ENCODE results near the gene CBL.
A peak's percentile ranks its signal among the peaks of the same experiment; 100 is the strongest.

The CBL gene

DNA sequence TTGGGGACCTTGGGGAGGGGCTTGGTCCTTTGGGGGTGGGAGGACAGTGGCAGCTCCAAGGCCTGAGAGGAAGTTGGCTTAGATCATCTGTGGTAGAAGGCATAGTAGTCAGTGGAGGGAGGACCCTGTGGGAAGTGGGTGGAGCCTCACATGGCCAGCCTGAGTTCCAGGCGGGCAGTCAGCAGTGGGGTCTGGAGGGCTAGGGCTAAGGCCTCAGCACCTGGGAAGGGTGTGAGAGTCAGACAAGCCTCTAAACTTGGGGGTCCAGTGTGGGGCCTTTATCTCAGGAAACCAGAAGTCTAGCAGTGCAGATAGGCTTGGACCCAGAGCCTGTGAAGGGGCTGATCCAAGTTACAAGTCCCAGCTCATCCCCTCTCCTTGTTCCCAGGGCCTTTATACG lies 33.6 kb upstream of the CBL start:
- TF ChIP-seq CTCF (IDR thresholded peaks at IDR 0.05; ENCODE audit: low read depth, low read length) (no peak), MYC (IDR thresholded peaks at IDR 0.05; ENCODE audit: low read depth, low read length) (no peak), POLR2A (IDR thresholded peaks at IDR 0.05; ENCODE audit: extremely low read depth, insufficient read length) (no peak)
- TF ChIP-seq, protein P1, sequence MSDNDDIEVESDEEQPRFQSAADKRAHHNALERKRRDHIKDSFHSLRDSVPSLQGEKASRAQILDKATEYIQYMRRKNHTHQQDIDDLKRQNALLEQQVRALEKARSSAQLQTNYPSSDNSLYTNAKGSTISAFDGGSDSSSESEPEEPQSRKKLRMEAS (IDR thresholded peaks at IDR 0.05; ENCODE audit: low read depth, low read length), result no peak
- peak; percentile 77 for DNase-seq (ENCODE audit: low read depth)
- H3K4me3 ChIP-seq (ENCODE audit: low read depth, low read length), result no peak overlapping the region

DNA sequence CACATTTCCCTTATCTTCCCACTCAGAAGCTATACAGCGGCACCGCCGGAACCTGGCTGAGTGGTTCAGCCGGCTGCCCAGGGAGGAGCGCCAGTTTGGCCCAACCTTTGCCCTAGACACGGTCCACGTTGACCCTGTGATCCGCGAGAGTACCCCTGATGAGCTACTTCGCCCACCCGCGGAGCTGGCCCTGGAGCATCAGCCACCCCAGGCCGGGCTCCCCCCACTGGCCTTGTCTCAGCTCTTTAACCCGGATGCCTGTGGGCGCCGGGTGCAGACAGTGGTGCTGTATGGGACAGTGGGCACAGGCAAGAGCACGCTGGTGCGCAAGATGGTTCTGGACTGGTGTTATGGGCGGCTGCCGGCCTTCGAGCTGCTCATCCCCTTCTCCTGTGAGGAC lies 32.7 kb upstream of the CBL start:
- TF ChIP-seq, protein P1 (IDR thresholded peaks at IDR 0.05; ENCODE audit: low read depth, low read length), result no peak
- TF ChIP-seq CTCF (IDR thresholded peaks at IDR 0.05; ENCODE audit: low read depth, low read length) (no peak), POLR2A (IDR thresholded peaks at IDR 0.05; ENCODE audit: extremely low read depth, insufficient read length) (no peak), MYC (IDR thresholded peaks at IDR 0.05; ENCODE audit: low read depth, low read length) (no peak)
- DNase-seq (ENCODE audit: low read depth), result no peak
- no peak overlapping the region for H3K4me3 ChIP-seq (ENCODE audit: low read depth, low read length)

GRCh38 chr11:119175493-119176077 lies 30.6 kb upstream of the CBL start:
- H3K4me3 ChIP-seq (ENCODE audit: low read depth, low read length), result no peak overlapping the region
- DNase-seq (ENCODE audit: low read depth), result no peak
- TF ChIP-seq CTCF (IDR thresholded peaks at IDR 0.05; ENCODE audit: low read depth, low read length) (no peak), POLR2A (IDR thresholded peaks at IDR 0.05; ENCODE audit: extremely low read depth, insufficient read length) (no peak), MYC (IDR thresholded peaks at IDR 0.05; ENCODE audit: low read depth, low read length) (no peak)
- TF ChIP-seq, protein P1 (IDR thresholded peaks at IDR 0.05; ENCODE audit: low read depth, low read length), result no peak

DNA sequence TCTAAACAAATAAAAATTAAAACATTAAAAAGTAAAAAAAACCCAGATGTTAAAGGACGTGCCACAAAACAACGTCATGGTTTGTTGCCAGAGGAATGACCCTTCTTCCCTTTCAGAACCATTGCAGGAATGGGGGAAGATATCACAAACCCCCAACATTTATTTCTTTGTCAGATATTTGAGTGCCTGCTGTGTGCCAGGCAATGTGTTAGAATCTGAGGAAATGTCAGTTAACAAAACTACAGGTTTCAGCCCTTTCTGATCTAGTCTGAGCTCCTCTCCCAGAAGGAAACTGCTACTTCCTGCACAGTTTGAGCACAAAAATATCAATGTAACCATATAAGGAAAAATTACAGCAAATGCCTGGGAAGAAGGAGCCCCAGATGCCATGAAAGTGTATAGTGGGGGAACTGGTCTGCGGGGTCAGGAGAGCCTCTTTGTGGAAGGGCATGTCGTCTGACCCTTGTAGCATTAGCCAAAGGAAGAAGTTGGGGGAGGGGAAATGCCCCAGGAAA lies 27.9 kb upstream of the CBL start:
- no peak for DNase-seq (ENCODE audit: low read depth)
- H3K4me3 ChIP-seq (ENCODE audit: low read depth, low read length), result no peak overlapping the region
- TF ChIP-seq POLR2A (IDR thresholded peaks at IDR 0.05; ENCODE audit: extremely low read depth, insufficient read length), result no peak
- no peak for TF ChIP-seq MYC (IDR thresholded peaks at IDR 0.05; ENCODE audit: low read depth, low read length)
- TF ChIP-seq, protein P1 (IDR thresholded peaks at IDR 0.05; ENCODE audit: low read depth, low read length), result no peak
- TF ChIP-seq CTCF (IDR thresholded peaks at IDR 0.05; ENCODE audit: low read depth, low read length), result no peak

- no peak for DNase-seq (ENCODE audit: low read depth)
- TF ChIP-seq POLR2A (IDR thresholded peaks at IDR 0.05; ENCODE audit: extremely low read depth, insufficient read length), result no peak
- no peak for TF ChIP-seq MYC (IDR thresholded peaks at IDR 0.05; ENCODE audit: low read depth, low read length)
- TF ChIP-seq CTCF (IDR thresholded peaks at IDR 0.05; ENCODE audit: low read depth, low read length), result no peak
- TF ChIP-seq, protein P1 (IDR thresholded peaks at IDR 0.05; ENCODE audit: low read depth, low read length), result no peak
- no peak overlapping the region for H3K4me3 ChIP-seq (ENCODE audit: low read depth, low read length)
Observed at GRCh38 chr11:119179342-119179741, 26.8 kb upstream of the CBL start.
